Measurements from ENCODE around the gene HES4. TPM values are rescaled to one million over a fixed set of nuclear protein-coding genes. Genes with fewer than 3 reads are reported as not detected.
"Not testable (repeated sequence)": the region's sequence is repeated elsewhere in the genome, so short reads cannot be mapped to it uniquely, and the experiment has no call there.

Gene HES4
- total and polyA plus RNA-seq, 7 experiments from 2014 or later, result 0.22 to 35.0 (median 1.8) TPM; not detected in 2

DNA sequence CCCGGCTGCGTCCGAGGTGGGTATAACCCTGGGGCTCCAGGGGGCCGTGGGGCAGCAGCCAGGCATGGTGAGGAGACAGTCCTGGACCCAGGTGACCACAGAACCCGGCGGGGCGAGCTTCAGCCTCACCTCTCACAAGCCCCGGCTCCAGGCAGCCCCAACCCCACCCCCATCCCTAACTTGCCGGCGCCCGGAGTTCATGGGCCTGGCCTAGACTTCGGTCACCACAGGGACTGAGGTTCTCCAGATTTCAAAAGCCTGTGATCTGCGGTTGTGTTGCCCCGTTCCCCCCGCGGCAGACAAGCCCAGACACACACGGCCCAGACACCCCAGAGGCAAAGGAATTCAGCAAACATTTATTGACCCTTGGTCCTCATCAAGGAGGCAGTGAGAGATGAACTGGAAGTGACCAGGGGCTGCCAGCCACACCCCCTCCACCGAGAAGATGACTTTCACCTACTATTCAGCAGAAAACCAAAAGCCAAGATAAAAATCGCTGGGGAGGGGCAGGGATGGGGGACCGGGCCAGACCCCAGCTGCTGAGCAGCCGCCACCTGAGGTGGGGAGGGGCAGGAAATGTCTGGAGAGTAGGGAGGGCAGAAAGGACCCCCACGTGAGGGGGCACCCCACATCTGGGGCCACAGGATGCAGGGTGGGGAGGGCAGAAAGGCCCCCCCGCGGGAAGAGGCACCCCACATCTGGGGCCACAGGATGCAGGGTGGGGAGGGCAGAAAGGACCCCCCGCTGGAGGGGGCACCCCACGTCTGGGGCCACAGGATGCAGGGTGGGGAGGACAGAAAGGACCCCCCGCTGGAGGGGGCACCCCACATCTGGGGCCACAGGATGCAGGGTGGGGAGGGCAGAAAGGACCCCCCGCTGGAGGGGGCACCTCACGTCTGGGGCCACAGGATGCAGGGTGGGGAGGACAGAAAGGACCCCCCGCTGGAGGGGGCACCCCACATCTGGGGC lies 3.9 kb downstream of the HES4 start:
- H3K36me3 ChIP-seq (ENCODE audit: control insufficient read depth in 2 of 3, insufficient read depth in 3 of 3, low read length in 3 of 3), result no peaks in the 10 kb centered on the region
- peaks cover 2 to 4% of the 10 kb centered on the region in 2 donors for H3K27me3 ChIP-seq (ENCODE audit: control insufficient read depth in 2 of 2, insufficient read depth in 2 of 2, low read length in 2 of 2)
- Mint-ChIP-seq H3K9me3 (peaks cover 0 to 11% (median 5%) of the 10 kb centered on the region in 11 donors), H3K36me3 (peaks cover 0 to 8% (median 0%) of the 10 kb centered on the region in 5 donors), H3K27ac (no peak overlapping the region), H3K27me3 (peaks cover 6 to 38% (median 11%) of the 10 kb centered on the region in 5 donors), H3K4me3 (peak overlapping the region in 3 of 10 donors; percentile 22 to 39 (median 31)), H3K4me1 (peaks cover 0 to 25% (median 12%) of the 10 kb centered on the region in 7 donors)
- no peak overlapping the region for H3K27ac ChIP-seq (ENCODE audit: low read depth, low read length)
- CTCF ChIA-PET, result no interaction called here
- no peak overlapping the region for H3K4me3 ChIP-seq (ENCODE audit: low read length)
- POLR2A ChIA-PET, result interaction anchor here (0.7 kb wide), 1 partner anchor 374 kb away, joined by 4 read pairs; no protein-coding TSS in a partner anchor
- peaks cover 3 to 10% of the 10 kb centered on the region in 2 donors for H3K4me1 ChIP-seq (ENCODE audit: control insufficient read depth in 2 of 2, insufficient read depth in 2 of 2, low read length in 2 of 2)
- H3K9me3 ChIP-seq (ENCODE audit: control insufficient read depth in 2 of 3, low read length in 3 of 3), result peaks cover 0 to 3% (median 0%) of the 10 kb centered on the region in 3 experiments
- intact Hi-C loops (cut with micrococcal nuclease), result no loop called here
- DNase-seq (peak in 2 of 9 donors; percentile 7 to 11), ATAC-seq (no peak)

DNA sequence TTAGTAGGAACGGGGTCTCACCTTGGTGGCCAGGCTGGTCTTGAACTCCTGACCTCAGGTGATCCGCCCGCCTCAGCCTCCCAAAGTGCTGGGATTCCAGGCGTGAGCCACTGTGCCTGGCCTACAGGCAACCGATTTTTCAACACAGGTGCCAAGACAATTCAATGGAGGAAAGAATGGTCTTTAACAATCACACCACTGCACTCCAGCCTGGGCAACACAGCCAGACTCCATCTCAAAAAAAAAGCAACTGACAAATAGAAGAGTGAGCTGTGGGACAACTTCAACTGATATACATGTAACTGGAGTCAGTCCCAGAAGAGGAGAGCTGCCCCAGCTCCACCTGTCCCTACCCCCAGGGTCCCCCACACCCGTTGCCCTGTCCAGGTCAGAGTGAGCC lies 5.4 kb downstream of the HES4 start:
- Mint-ChIP-seq H3K4me1 (peaks cover 0 to 21% (median 12%) of the 10 kb centered on the region in 7 donors), H3K27me3 (peaks cover 6 to 40% (median 16%) of the 10 kb centered on the region in 5 donors), H3K9me3 (peaks cover 0 to 11% (median 5%) of the 10 kb centered on the region in 11 donors)
- H3K4me3 Mint-ChIP-seq; intact Hi-C loops (cut with micrococcal nuclease); H3K27ac ChIP-seq (ENCODE audit: low read depth, low read length); H3K9me3 ChIP-seq (ENCODE audit: control insufficient read depth in 2 of 3, low read length in 3 of 3); H3K4me3 ChIP-seq (ENCODE audit: low read length); H3K4me1 ChIP-seq (ENCODE audit: control insufficient read depth in 2 of 2, insufficient read depth in 2 of 2, low read length in 2 of 2); ATAC-seq; H3K36me3 ChIP-seq (ENCODE audit: control insufficient read depth in 2 of 3, insufficient read depth in 3 of 3, low read length in 3 of 3); H3K27ac Mint-ChIP-seq; DNase-seq; H3K36me3 Mint-ChIP-seq; H3K27me3 ChIP-seq (ENCODE audit: control insufficient read depth in 2 of 2, insufficient read depth in 2 of 2, low read length in 2 of 2): not testable (repeated sequence)
- CTCF ChIA-PET, result interaction anchor here (0.6 kb wide), 1 partner anchor 15 kb away, joined by 3 read pairs; no protein-coding TSS in a partner anchor
- POLR2A ChIA-PET, result interaction anchor here (0.7 kb wide), 1 partner anchor 8 kb away, joined by 5 read pairs; no protein-coding TSS in a partner anchor

DNA sequence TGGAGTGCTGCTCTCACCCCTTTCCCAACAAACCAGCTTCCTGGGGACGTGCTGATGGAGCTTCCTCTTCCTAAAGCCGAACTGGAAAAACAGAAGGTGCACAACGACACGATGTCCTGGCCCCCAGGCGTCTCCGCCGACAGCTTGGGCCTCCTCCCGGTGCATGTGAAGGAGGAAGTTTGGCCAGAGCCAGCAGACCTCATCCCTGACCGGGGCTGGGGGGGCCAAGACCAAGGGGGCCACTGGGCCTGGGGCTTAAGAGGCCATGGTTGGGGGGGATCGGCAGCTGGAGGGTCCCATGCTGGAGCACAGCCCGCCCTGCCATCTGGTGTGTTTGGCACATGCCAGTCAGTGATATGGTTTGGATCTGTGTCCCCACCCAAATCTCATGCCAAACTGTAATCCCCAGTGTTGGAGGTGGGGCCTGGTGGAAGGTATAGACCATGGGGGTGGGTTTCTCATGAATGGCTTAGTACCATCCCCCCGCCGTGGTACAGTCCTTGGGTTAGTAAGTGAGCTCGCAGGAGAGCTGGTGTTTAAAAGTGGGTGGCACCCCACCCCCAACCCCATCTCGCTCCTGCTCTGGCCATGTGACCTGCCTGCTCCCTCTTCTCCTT lies 6.4 kb downstream of the HES4 start:
- no peak overlapping the region for H3K4me3 Mint-ChIP-seq
- intact Hi-C loops (cut with micrococcal nuclease), result no loop called here

DNA sequence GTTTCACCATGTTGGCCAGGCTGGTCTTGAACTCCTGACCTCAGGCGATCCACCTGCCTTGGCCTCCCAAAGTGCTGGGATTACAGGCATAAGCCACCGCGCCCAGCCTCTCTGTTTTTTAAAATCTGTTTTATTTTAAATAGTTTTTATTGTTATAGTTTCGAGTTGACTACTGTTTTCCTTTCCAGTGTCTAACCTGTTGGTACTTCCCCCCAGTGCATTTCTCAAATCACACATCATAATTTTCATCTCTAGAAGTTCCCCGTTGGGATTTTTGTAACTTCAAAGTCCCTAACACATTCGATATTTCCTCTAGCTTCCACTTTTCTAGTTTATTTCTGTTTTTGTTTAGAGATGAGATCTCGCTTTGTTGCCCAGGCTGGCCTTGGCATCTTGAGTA lies 7.5 kb downstream of the HES4 start:
- no peak overlapping the region for H3K27ac ChIP-seq (ENCODE audit: low read depth, low read length)
- H3K4me3 Mint-ChIP-seq, result no peak overlapping the region
- DNase-seq, result no peak
- peaks cover 0 to 3% (median 0%) of the 10 kb centered on the region in 3 experiments for H3K9me3 ChIP-seq (ENCODE audit: control insufficient read depth in 2 of 3, low read length in 3 of 3)
- CTCF ChIA-PET, result interaction anchor here (0.8 kb wide), 1 partner anchor 9 kb away, joined by 3 read pairs; no protein-coding TSS in a partner anchor
- no peak for ATAC-seq
- no peaks in the 10 kb centered on the region for H3K36me3 ChIP-seq (ENCODE audit: control insufficient read depth in 2 of 3, insufficient read depth in 3 of 3, low read length in 3 of 3)
- peaks cover 6 to 56% (median 17%) of the 10 kb centered on the region in 5 donors for H3K27me3 Mint-ChIP-seq
- no peaks in the 10 kb centered on the region for H3K27me3 ChIP-seq (ENCODE audit: control insufficient read depth in 2 of 2, insufficient read depth in 2 of 2, low read length in 2 of 2)
- H3K9me3 Mint-ChIP-seq, result peaks cover 0 to 13% (median 6%) of the 10 kb centered on the region in 11 donors
- POLR2A ChIA-PET, result no interaction called here
- H3K4me1 Mint-ChIP-seq, result peaks cover 0 to 21% (median 12%) of the 10 kb centered on the region in 7 donors
- H3K36me3 Mint-ChIP-seq, result peaks cover 0 to 7% (median 0%) of the 10 kb centered on the region in 5 donors
- H3K27ac Mint-ChIP-seq, result no peak overlapping the region
- H3K4me1 ChIP-seq (ENCODE audit: control insufficient read depth in 2 of 2, insufficient read depth in 2 of 2, low read length in 2 of 2), result no peaks in the 10 kb centered on the region
- no peak overlapping the region for H3K4me3 ChIP-seq (ENCODE audit: low read length)
- intact Hi-C loops (cut with micrococcal nuclease), result no loop called here

More for the DNA sequence above, 6.4 kb downstream of the HES4 start:
- Histone ChIP-seq H3K27me3 (ENCODE audit: control insufficient read depth in 2 of 2, insufficient read depth in 2 of 2, low read length in 2 of 2) (no peaks in the 10 kb centered on the region), H3K4me3 (ENCODE audit: low read length) (no peak overlapping the region), H3K9me3 (ENCODE audit: control insufficient read depth in 2 of 3, low read length in 3 of 3) (peaks cover 0 to 3% (median 0%) of the 10 kb centered on the region in 3 experiments), H3K4me1 (ENCODE audit: control insufficient read depth in 2 of 2, insufficient read depth in 2 of 2, low read length in 2 of 2) (no peaks in the 10 kb centered on the region), H3K36me3 (ENCODE audit: control insufficient read depth in 2 of 3, insufficient read depth in 3 of 3, low read length in 3 of 3) (no peaks in the 10 kb centered on the region), H3K27ac (ENCODE audit: low read depth, low read length) (no peak overlapping the region)
- ChIA-PET POLR2A (interaction anchor here (0.6 kb wide), 1 partner anchor 55 kb away, joined by 4 read pairs; no protein-coding TSS in a partner anchor), CTCF (no interaction called here)
- Mint-ChIP-seq H3K36me3 (peaks cover 0 to 7% (median 0%) of the 10 kb centered on the region in 5 donors), H3K27ac (no peak overlapping the region), H3K9me3 (peaks cover 0 to 11% (median 6%) of the 10 kb centered on the region in 11 donors), H3K27me3 (peaks cover 6 to 49% (median 17%) of the 10 kb centered on the region in 5 donors), H3K4me1 (peaks cover 0 to 21% (median 12%) of the 10 kb centered on the region in 7 donors)
- DNase-seq, result peak in 1 of 9 donors; percentile 7
- no peak for ATAC-seq

DNA sequence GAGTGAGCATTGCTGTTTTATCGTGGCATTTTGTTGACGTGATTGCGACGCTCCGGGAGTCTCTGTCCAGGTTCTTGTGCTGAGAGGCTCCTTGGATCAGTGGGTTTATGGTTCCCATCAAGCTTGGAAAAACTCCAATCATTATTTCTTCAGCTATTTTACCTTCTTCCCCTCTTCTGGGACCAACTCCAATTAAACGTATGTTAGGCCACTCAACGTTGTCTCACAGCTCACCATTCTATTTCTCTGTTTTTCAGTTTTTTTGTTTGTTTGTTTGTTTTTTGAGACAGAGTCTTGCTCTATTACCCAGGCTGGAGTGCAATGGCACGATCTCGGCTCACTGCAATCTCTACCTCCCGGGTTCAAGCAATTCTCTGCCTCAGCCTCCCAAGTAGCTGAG lies 8.0 kb downstream of the HES4 start:
- H3K36me3 Mint-ChIP-seq, result peaks cover 0 to 7% (median 0%) of the 10 kb centered on the region in 5 donors
- no peak overlapping the region for H3K4me3 Mint-ChIP-seq
- DNase-seq, result no peak
- Histone ChIP-seq H3K4me3 (ENCODE audit: low read length) (no peak overlapping the region), H3K36me3 (ENCODE audit: control insufficient read depth in 2 of 3, insufficient read depth in 3 of 3, low read length in 3 of 3) (no peaks in the 10 kb centered on the region), H3K27me3 (ENCODE audit: control insufficient read depth in 2 of 2, insufficient read depth in 2 of 2, low read length in 2 of 2) (no peaks in the 10 kb centered on the region), H3K4me1 (ENCODE audit: control insufficient read depth in 2 of 2, insufficient read depth in 2 of 2, low read length in 2 of 2) (no peaks in the 10 kb centered on the region), H3K9me3 (ENCODE audit: control insufficient read depth in 2 of 3, low read length in 3 of 3) (peaks cover 0 to 3% (median 0%) of the 10 kb centered on the region in 3 experiments), H3K27ac (ENCODE audit: low read depth, low read length) (no peak overlapping the region)
- no peak overlapping the region for H3K27ac Mint-ChIP-seq
- peaks cover 0 to 16% (median 9%) of the 10 kb centered on the region in 7 donors for H3K4me1 Mint-ChIP-seq
- CTCF ChIA-PET, result interaction anchor here (0.8 kb wide), 1 partner anchor 9 kb away, joined by 3 read pairs; no protein-coding TSS in a partner anchor
- no peak for ATAC-seq
- peaks cover 6 to 53% (median 14%) of the 10 kb centered on the region in 5 donors for H3K27me3 Mint-ChIP-seq
- POLR2A ChIA-PET, result interaction anchor here (0.6 kb wide), 1 partner anchor 53 kb away, joined by 3 read pairs; no protein-coding TSS in a partner anchor
- intact Hi-C loops (cut with micrococcal nuclease), result no loop called here
- peaks cover 0 to 13% (median 6%) of the 10 kb centered on the region in 11 donors for H3K9me3 Mint-ChIP-seq

DNA sequence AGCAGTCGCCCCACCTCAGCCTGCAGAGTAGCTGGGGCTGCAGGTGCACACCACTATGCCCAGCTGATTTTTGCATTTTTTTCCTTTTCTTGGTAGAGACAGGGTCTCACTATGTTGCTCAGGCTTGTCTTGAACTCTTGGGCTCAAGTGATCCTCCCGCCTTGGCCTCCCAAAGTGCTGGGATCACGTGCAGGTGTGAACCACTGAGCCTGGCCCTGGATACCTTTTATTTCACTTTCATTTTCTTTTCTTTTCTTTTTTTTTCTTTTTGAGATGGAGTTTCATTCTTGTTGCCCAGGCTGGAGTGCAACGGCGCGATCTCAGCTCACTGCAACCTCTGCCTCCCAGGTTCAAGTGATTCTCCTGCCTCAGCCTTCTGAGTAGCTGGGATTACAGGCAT lies 8.6 kb downstream of the HES4 start:
- DNase-seq; H3K36me3 ChIP-seq (ENCODE audit: control insufficient read depth in 2 of 3, insufficient read depth in 3 of 3, low read length in 3 of 3); H3K4me1 ChIP-seq (ENCODE audit: control insufficient read depth in 2 of 2, insufficient read depth in 2 of 2, low read length in 2 of 2); H3K9me3 ChIP-seq (ENCODE audit: control insufficient read depth in 2 of 3, low read length in 3 of 3); H3K4me3 Mint-ChIP-seq; H3K4me3 ChIP-seq (ENCODE audit: low read length); CTCF ChIA-PET; H3K27ac ChIP-seq (ENCODE audit: low read depth, low read length); intact Hi-C loops (cut with micrococcal nuclease); H3K36me3 Mint-ChIP-seq; H3K27me3 ChIP-seq (ENCODE audit: control insufficient read depth in 2 of 2, insufficient read depth in 2 of 2, low read length in 2 of 2); ATAC-seq; H3K27ac Mint-ChIP-seq: not testable (repeated sequence)
- POLR2A ChIA-PET, result interaction anchor here (0.6 kb wide), 1 partner anchor 54 kb away, joined by 3 read pairs; no protein-coding TSS in a partner anchor
- peaks cover 0 to 13% (median 6%) of the 10 kb centered on the region in 11 donors for H3K9me3 Mint-ChIP-seq
- H3K4me1 Mint-ChIP-seq, result peaks cover 0 to 15% (median 9%) of the 10 kb centered on the region in 7 donors
- H3K27me3 Mint-ChIP-seq, result peaks cover 6 to 59% (median 12%) of the 10 kb centered on the region in 5 donors

Data from naive thymus-derived CD4-positive, alpha-beta T cell (primary cell).